ENCODE measurements around the gene FOXK2.

Gene FOXK2

DNA sequence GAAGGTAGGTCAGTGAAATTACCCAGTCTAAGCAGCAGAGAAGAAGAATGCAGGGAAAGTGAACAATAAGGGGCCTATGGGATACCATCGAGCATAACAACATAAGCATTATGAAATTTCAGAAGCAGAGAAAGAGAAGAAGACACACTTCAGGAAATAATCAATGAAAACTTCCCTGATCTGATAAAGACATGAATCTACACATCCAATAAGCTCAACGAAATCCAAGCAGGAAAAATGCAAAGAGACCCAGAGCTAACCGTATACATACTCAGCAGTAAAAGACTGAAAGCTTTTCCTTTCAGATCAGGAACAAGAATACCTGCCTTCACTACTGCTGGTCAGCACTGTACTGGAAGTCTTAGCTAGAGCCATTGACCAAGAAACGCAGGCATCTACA is 90.1 kb downstream of the FOXK2 start:
- no peak for DNase-seq (ENCODE audit: low spot score)

DNA sequence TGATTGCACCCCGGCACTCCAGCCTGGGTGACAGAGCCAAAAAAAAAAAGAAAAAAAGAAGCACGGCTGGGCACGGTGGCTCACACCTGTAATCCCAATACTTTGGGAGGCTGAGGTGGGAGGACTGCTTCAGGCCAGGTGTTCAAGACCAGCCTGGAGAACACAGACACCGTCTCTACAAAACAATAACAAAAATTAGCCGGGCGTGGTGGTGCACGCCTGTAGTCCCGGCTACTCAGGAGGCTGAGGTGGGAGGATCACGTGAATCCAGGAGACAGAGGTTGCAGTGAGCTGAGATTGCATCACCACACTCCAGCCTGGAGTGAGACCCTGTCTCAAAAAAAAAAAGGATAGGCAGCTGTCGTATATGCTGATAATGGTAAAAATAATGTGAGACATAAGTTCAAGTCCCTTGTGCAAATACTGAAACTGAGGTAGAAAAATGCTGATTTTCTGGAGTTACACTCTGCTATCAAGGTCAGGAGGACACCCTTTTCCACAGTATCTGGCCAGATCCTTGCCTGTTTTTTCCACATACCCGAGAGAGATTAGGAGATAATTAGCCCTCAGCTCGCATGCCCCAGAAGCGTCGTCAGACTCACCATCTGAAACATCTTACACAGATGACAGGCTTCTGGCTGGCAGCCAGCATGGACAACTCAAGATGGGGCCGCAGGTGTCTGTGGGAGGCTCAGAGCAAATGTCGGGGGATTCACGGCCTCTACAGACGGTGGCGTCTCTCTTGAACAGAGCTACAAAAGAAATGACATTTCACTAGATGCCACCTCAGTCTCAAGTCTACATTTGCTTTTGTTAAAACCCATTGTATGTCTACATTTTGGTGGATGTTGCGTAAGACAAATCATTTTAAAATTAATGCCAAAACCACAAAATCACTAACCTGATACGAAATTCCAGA is 91.9 kb downstream of the FOXK2 start:
- DNase-seq (ENCODE audit: low spot score), result no peak

DNA sequence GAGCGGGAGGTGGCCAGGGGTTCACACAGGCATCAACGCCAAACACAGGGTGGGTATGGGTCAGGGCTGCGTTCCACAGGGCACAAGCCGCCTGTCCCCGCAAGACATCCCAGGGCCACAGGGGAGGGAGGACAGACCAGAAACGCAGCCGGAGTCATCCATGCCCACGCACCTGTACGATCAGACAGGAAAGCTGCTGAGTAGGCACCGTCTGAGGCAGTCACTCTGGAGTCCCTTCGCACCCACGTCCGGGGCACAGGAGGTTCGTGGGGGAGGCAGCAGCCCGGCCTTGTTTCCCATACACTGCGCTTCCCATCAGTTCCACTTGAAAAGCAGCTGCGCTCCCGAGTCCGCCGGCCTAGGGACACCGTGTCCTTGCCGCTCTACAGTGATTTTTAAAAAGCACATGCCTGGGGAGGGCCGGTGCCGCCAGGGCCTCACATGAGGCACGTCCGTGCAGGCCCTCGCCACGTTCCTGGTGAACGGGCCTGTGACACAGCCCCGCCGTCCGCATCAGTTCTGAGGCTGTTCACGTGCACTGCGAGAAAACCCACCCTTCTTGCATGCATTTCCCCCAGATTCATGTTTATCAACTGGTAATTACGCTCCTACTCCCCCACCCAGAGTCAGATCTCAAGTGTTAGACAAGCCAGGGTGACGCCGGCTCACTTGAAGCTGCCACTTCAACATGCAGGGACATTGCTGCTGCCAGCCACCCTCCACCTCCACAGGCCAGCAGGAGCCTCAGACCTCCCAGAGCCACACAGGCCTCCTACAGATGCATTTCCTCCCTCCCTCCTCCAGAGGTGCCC is 94.0 kb downstream of the FOXK2 start:
- DNase-seq (ENCODE audit: low spot score), result no peak

DNA sequence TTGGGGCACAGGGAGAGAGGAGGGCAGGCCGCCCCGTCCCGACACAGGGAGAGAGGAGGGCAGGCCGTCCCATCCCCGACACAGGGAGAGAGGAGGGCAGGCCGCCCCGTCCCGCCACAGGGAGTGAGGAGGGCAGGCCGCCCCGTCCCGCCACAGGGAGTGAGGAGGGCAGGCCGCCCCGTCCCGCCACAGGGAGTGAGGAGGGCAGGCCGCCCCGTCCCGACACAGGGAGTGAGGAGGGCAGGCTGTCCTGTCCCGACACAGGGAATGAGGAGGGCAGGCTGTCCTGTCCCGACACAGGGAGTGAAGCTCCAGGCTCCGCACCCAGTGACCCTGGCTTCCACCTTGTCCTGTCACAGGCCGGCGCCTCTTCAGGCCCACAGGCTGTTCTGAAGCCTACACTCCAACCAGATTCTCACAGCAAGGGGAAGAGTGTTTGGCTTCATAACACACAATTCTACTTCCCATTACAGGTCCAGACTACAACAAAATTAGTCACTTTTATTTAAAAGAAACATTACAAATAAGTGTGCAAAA is 94.6 kb downstream of the FOXK2 start:
- no peak for DNase-seq (ENCODE audit: low spot score)

DNA sequence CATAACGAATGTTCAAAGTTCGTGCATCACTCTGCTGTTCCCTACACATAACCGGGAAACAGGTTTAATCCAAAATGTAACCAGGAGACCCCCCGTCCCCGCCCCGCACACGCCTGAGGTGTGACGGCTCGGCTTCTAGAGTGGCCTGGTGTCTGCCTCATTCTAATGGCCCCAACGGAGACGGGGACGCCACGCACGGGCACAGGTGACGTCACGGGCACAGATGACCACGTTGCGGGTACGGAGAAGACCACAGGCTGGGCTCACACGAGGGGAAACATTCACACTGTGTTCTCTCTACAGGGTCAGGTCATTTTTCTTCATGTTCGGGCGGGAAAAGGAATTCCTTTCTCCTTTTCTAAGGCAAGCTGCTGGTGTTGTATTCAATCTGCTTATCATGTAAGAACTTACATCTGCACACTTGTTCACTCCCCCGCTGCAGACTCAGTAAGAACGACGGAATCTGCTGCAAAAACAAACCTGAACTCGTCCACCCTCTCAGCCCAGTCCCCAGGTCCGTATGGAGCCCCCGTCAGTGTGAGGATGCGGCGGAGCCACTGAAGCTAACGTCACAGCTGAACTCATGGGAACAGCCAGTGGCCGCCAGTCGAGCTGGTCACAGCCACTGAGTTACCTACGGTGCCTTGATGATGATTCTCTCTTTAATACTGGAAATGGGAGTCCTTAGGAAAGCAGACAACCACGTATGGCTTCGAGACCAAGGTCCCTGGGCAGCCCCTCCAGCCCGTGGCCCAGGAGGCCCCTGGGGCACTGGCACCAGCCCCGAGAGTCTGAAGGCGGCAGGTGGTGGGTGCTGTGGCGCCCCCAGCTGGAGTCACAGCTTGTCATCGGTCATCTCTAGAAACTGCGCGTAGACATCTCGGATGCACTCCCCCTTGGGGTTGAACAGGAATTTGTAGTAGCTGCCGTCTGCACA is 95.8 kb downstream of the FOXK2 start:
- no peak for DNase-seq (ENCODE audit: low spot score)

DNA sequence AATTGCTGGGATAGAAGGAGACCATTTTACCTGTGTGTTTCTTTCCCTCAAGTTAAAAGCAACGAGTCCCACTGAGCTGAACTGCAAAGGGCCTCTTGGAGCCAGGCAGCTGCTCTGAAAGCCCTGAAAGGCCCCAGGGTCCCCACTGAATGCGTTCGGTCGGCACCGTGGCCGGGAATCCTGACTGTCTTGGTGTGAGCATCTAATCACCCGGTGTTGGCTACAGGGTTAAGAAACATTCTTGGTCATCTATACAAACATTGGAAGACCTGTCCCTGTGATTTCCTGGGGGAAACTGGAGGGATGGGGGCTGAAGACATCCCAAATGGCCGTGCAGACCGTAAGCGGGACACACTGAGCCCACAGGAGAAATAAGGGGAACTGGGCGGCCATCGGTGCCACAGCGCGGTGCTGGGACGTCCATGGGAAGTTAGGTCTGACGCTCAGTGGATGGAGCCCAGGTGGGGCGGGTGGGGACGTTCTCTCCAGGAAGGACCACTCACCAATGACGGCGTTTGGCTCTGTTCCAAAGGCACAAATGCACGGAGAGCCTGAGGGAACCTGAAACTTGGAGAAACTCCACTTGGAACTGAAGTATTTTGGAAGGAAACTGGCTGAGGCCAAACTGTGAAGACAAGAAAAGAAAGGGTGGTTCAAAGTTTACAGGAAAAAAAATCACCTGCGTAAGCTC is 96.6 kb downstream of the FOXK2 start:
- DNase-seq (ENCODE audit: low spot score), result no peak

DNA sequence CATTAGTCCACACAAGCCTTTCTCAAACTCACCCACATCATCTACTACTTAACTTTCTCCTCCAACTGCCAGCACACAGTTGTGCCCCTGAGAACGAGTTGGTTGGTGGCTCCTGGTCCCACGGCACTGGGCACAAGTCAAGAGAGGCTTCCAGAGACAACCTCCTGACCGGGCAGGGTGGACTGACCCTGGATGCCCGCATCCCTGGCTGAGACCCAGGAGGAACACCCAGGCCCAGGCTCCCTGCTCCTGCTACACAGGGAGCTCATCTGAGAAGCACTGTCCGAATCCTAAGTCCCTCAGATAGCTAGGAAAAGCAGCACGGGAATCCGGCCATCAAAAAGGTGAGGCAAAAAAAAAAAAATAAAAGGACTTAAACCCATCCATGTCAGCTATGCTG is 99.7 kb downstream of the FOXK2 start:
- DNase-seq (ENCODE audit: low spot score), result no peak

DNA sequence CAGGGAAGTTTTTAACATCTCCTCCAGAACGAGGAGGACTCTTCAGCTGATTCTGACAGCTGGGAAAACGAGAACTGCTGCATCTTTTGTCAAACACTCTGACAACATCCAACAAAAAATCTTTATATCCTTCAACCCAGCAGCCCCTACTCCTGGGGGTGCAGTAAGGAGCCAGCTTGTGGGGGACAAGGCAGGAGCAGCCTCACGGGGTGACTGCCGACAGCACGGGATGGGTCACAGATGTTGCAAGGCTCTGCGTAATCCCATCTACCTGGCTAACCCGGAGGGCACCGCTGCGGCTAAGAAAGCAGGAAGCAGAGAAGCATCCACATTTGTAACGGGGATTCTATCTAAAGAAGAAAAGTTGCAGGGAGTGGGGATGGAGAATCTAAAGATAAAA is 100.1 kb downstream of the FOXK2 start:
- no peak for DNase-seq (ENCODE audit: low spot score)

DNA sequence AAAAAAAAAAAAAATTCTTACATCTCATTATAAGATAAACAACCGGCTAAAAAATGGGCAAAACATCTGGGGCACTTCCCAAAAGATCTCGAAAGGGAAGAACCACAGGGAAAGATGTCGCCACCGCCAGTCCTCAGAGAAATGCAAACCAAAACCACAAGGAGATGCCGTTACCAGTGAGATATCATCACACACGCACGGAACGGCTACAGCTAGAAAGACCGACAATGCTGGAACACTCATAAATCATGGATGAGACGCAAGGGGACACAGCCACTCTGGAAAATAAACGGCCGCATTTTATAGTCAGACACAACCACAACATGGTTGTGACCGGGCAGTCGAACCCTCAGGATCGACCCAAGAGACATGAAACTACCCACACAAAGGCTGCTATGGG is 104.2 kb downstream of the FOXK2 start:
- DNase-seq (ENCODE audit: low spot score), result no peak

DNA sequence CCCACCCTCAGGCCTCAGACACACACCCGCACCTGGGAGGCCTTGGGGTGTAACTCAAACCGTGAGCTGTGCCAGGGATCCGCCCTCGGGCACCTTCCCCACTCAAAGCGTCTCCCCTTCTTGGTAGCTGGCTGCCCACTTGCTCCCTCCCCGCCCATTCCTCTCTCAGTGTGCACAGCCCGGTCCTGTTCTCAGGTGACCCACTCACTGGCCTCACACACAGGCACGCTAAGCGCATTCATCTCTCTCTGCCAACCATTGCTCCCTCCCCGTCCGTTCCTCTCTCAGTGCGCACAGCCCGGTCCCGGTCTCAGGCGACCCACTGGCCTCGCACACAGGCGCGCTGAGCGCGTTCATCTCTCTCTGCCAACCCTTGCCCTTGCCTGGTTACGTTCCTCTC is 107.9 kb downstream of the FOXK2 start:
- DNase-seq (ENCODE audit: low spot score), result no peak

DNA sequence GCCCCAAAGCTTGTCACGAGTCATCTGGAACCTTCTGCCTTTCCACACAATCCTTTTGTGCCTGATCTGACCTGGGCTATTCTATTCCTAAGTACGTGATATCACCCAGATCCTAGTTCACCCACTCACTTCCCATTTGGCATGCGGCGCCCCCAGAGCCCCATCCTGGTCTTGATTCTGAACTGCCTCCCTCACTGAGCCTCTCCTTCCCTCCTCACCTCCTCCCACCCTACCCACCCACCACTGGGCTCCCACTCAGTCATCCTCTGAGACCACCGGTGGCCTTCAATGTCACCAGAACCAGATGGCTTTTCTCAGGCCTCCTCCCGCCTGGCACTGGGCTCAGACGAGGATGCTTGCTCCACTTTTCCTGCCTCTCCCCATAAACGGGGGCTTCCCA is 110.2 kb downstream of the FOXK2 start:
- DNase-seq (ENCODE audit: low spot score), result no peak

DNA sequence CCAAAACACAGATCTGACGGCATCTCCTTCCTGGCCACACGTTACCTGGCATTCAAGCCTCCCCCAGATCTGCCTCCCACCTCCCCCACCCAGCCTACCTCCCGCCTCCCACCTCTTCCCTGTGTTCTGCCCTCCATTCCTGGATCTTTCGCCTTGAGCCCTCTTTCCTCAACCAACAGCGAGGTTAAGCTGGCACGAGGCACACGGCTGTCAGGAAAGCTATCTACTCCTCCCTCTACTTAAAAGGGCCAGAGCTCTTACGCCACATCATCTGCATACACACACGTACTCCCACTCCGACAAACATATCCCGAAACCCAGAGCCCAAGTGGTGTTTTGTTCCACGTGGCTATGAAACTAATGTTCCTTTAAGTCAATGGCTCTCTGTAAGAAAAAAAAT is 110.7 kb downstream of the FOXK2 start:
- DNase-seq (ENCODE audit: low spot score), result no peak

DNA sequence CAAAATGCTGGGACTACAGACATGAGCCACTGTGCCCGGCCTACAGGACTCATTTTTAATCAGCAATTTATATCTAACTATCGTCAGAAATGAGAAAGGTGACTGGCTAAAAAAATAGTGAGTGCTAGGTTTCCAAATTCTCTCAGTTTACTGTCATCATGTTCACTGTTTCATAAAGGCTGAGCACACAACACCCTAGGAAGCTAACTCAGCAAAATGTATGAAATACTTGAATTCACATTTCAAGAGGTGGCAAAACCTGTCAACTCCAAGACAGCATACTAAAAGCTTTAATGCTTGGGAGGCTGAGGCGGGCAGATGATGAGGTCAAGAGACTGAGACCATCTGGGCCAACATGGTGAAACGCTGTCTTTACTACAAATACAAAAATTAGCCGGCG is 112.0 kb downstream of the FOXK2 start:
- no peak for DNase-seq (ENCODE audit: low spot score)

DNA sequence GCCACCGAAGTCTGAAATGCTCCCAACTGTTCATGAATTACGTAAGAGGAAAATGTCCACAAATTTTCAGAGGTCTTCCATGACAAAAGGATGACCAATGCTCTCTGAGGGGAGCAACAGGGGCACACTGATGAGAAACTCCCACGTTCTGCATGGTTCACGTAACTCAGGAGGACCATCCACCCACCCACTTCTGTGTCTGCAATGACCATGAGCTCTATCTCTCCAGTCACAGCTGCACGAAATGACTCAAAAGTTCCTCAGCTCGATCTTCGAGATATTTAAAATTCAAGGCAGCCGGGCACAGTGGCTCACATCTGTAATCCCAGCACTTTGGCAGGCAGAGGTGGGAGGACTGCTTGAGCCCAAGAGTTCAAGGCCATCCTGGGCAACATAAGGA is 112.9 kb downstream of the FOXK2 start:
- no peak for DNase-seq (ENCODE audit: low spot score)

DNA sequence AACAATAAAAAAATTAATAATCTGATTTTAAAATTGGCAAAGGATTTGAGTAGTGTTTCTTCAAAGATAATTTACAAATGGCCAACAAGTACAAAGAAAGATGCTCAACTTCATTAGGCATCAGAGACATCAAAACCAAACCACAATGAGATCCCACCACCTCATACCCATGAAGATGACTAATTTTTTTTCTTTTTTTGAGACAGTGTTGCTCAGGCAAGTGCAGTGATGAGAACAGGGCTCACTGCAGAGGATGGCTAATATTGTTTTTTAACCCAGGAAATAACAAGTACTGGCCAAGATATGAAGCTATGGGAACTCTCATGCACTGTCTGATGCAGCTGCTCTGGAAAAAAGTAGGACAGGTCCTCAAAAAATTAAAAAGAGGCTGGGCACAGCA is 113.8 kb downstream of the FOXK2 start:
- DNase-seq (ENCODE audit: low spot score), result no peak

DNA sequence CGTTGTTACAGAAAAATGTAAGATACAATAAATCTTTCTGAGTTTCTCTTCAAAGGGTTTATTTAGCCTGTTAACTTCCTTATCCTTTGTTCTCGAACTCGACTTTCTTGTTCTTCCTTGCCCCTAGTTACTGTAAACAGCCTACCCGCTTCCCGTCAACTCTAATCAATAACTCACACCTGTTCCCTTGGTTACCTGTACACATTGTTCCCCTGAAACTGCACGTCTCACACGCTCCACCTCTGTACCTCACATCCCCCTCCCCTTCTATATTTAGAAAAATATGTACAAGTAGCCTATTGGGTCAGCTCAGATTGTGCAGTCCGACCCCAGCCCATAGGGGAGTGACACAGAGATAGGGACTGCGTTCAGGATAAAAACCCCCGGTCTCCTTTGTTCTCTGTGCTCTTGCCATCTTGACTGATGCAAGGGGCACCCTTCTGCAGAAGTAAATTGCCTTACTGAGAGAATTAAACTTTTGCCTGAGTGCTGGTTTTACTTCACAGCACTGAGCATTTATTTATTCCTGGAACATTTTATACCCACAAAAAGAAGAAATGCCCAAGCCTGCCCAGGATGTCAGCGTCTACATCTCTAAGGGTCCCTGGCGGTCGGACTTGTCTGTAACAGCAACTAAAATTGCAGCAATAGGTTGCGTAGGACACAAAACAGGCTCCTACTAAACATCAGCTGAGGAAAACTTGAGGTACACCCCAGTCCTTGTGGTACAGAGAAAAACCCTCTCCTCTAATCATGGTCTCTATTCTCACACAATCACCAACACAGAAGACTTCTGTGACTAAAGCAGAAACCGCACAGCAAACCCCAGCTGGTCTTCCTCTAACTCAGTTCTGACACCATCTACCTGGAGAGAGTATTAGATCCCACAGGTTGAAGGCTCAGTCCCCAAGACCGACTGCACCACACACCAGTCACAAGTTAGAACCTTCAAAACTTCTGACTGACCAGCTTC is 117.4 kb downstream of the FOXK2 start:
- no peak for DNase-seq (ENCODE audit: low spot score)

DNA sequence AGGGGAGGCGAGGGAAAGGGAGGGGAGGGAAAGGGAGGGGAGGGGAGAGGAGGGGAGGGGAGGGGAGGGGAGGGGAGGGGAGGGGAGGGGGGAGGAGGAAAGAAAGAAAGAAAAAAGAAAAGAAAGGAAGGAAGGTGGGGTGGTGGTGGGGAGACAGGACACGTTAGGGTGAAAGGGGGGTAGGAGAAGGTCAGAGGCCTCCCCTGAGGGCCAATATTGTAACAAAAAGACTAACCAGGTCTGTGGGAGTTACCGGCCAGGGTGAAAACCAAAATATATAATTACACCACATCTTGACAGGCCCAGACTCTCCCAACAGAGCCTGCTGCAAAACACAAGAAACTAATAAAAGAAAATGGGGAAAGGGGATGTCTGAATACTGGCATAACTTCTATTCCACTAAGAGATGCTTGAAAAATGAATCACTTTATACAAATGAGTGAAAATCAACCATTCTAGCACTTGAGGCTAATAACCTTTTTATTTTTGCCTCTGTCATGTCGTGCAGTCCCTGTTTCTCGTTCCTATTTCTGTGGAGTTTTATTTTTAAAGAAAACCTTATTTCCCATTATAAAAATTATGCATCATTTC is 118.7 kb downstream of the FOXK2 start:
- DNase-seq (ENCODE audit: low spot score), result no peak

DNA sequence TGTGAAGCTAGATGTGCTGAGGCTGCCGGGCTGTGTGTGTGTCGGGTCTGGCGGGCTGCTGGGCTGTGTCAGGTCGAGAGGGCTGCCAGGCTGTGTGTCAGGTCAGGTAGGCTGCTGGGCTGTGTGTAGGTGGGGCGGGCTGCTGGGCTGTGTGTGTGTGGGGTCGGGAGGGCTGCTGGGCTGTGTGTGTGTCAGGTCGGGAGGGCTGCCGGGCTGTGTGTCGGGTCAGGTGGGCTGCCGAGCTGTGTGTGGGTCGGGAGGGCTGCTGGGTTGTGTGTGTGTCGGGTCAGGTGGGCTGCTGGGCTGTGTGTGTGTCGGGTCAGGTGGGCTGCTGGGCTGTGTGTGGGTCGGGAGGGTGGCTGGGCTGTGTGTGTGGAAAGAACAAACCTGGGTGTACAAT is 120.1 kb downstream of the FOXK2 start:
- no peak for DNase-seq (ENCODE audit: low spot score)

DNA sequence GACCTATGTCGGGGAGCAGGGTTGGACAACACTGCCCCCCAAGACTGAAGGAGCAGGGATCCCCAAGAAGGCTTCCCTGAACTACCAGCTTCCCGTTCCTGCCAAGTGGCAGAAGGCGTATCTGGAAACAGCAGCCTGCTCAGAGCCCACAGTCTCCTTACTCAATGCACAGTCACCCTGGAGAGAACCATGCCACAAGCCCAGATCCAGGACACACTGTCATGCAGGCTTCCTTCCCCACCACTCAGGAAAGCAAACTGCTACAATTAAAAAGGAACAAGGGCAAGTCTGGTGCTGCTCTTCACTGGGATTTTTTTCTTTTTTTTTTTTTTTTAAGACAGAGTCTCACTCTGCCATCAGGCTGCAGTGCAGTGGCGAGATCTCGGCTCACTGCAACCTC is 120.5 kb downstream of the FOXK2 start:
- DNase-seq (ENCODE audit: low spot score), result no peak

DNA sequence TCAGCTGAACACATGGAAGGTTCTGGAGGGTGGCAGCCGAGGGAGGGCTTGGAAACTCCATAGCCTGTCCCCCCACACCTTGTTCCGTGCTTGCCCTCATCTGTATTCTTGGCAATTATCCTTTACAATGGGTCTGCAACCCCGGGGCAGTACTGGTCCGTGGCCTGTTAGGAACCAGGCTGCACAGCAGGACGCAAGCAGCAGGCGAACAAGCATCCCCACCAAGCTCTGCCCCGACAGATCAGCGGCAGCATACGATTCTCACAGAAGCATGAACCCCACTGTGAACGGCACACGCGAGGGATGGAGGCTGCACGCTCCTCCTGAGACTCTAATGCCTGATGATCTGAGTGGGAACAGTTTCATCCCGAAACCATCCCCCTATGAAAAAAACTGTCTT is 122.5 kb downstream of the FOXK2 start:
- DNase-seq (ENCODE audit: low spot score), result no peak
